K562 (cell line): Measurements from ENCODE around the gene CAPN13.

ENCODE experiments used
- CEBPB ChIP-seq: fragments of 450-650 bp; IDR thresholded peaks from 2 replicates; pipeline ENCODE4 v1.6.1; 2016; ENCODE audit warnings: missing genetic modification characterization, missing compliant biosample characterization
- EGR1 ChIP-seq: fragments of 450-650 bp; conservative IDR thresholded peaks from 2 replicates; pipeline ENCODE4 v1.6.1; 2017; ENCODE audit warnings: mild to moderate bottlenecking
- EHMT2 ChIP-seq: fragments of 450-650 bp; IDR thresholded peaks from 2 replicates; pipeline ENCODE4 v1.6.1; 2018; ENCODE audit warnings: antibody characterized with exemption
- JUN ChIP-seq, 2 experiments: sonication (generic) in 1 of 2; formaldehyde crosslinking in 1 of 2; IDR thresholded peaks; 2 replicates each; pipeline versions ENCODE4 v1.6.1 to v1.8.0; 2012 to 2022; ENCODE audit warnings: borderline replicate concordance in 2 of 2, mild to moderate bottlenecking in 2 of 2, improper control_type of control experiment in 1 of 2, low read depth in 1 of 2, low read length in 1 of 2, missing genetic modification reagents in 1 of 2
- TARDBP ChIP-seq: fragments of 450-650 bp; IDR thresholded peaks from 2 replicates; pipeline ENCODE4 v1.6.1; 2016
- TBL1XR1 ChIP-seq, 2 experiments: IDR thresholded peaks; 2 replicates each; pipeline ENCODE4 v1.6.1; 2012; ENCODE audit warnings: improper control_type of control experiment in 2 of 2, low read length in 2 of 2, mild to moderate bottlenecking in 1 of 2
- ZNF395 ChIP-seq: fragments of 200-800 bp; sonication (Bioruptor generic); IDR thresholded peaks from 2 replicates; pipeline ENCODE4 v1.6.1; 2017; ENCODE audit warnings: missing genetic modification characterization, missing compliant biosample characterization

- TF ChIP-seq JUN (IDR thresholded peaks at IDR 0.05; ENCODE audit: borderline replicate concordance, low read depth, low read length) (no peak), JUN (CRISPR knock-in tag; IDR thresholded peaks at IDR 0.05; ENCODE audit: borderline replicate concordance) (no peak), EHMT2 (no peak), ZNF395 (no peak), EGR1 (no peak), TARDBP (no peak), TBL1XR1 (IDR thresholded peaks at IDR 0.05; ENCODE audit: low read length in 2 of 2) (no peak), CEBPB (tag) (no peak)
Observed at GRCh38 chr2:30684516-30684915, 122.7 kb downstream of the CAPN13 start.
